GM10266 (cell line): ENCODE results near the gene BBS4.
A peak's percentile ranks its signal among the peaks of the same experiment; 100 is the strongest.
"Not testable (repeated sequence)": the region's sequence is repeated elsewhere in the genome, so short reads cannot be mapped to it uniquely, and the experiment has no call there.

Source experiments
- DNase-seq: peaks from one replicate; pipeline ENCODE4 v3.0.0; 2012; ENCODE audit errors: extremely low spot score
- CTCF ChIP-seq: IDR thresholded peaks from 2 replicates; pipeline ENCODE4 v1.5.1; 2012; ENCODE audit warnings: mild to moderate bottlenecking, low read depth; ENCODE audit not compliant: control insufficient read depth, insufficient read depth; ENCODE audit errors: missing control alignments

The BBS4 gene

DNA sequence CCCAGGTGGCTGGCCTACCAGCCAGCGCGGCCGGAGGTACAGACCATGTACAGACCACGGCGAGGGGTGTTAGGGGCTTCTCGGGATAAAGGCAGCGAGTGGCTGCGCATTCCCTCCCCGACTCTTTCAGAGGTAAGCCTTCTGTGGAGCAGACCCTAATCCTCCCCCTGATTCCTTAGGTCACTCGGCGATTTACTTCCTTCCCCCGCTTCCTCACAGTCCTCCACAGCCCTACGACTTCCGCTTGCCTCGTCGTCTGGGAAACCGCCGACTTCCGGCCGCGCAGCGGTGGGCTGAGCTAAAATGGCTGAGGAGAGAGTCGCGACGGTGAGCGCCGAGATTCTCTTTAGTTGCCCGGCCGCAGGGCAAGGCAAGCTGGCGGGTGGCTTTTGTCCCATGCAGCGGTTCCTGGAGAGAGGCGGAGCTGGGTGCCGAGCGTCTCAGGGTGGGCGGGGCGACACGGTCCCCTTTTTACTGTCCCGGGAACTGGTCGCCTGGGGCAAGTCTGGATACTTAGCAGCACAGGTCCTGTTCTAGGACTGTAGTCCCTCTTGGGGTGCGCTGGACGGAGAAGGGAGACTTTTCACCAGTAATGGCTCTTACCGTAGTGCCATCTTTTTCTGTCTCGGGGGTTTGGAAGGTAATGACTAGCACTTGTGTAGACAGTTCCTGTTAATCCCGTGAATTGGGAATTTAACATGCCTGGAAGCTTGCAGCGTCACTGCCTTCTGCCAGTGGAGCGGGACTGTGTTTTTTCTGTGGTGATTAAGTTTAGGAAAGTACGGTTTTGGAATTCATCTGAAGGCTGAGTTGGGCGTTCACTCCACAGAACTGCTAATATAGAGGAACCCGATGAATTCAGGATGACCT, at the start of gene BBS4, which contains the start of gene HIGD2B:
TSS of gene BBS4 (plus strand) at position 283 of the 870 bp plus-strand sequence. CDS start at position 304, 21 bp downstream.
TSS of gene HIGD2B (minus strand) at position 258 of the 870 bp plus-strand sequence. CDS start 9,808 bp downstream, outside the sequence.
- peak; percentile 78 for DNase-seq
- TF ChIP-seq CTCF = no peak

GRCh38 chr15:72636519-72637282, 49.3 kb upstream of the BBS4 start:
- DNase-seq = not testable (repeated sequence)

- not testable (repeated sequence) for DNase-seq
Measured at GRCh38 chr15:72639759-72640483, 46.1 kb upstream of the BBS4 start.

DNA sequence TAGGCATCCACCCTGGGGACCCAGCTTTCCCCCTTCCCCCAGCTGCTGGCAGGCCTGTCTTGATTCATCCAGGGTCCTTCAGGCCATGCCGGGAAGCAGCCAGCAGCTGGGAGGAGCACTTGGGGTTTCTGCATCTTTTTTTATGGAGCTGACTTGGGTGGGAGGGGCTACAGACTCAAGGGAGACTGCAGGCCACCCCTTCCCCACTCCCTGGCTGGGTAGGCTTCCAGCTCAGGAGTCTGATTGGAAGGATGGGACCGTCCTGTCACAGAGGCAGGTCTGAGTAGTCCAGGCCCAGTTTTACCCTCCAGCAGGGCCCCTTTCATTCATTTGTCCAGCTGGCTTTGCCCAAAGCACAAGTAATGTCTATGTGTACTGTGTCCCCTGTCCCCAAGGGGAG, 43.7 kb upstream of the BBS4 start:
- not testable (repeated sequence) for DNase-seq

DNA sequence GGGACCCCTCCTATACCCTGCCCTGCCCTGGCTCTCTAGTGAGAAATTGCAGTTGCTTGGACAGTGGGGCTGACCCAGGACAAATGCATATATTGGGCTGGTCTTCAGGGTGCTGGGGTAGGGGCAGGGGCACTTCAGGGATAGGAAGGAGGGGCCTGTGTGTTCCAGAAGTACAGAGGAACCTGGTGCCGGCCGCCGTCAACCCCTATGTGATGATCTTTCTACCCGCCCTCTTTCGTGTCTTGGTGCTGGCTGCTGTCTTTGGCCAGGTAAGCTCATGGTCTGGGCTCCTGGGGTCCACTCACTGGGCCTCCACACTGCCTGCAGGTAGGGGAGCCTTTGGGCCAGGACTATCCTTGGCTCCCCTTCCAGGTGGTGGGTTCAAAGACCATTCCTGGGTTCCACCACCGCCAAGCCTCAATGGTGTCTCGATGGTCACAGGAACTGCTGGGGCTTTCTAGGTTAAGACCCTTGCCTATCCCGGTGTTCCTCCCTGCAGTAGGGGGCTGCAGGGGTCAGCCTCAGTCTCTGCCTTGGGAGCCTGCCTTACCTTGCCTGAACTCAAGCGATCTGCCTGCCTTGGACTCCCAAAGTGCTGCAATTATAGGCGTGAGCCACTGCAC, 37.3 kb upstream of the BBS4 start:
- not testable (repeated sequence) for DNase-seq

- not testable (repeated sequence) for DNase-seq
Measured at GRCh38 chr15:72654397-72654796, 31.6 kb upstream of the BBS4 start, which contains the start of gene GOLGA6B. GOLGA6B (plus strand) TSS chr15:72654697; CDS start chr15:72654738, 41 bp downstream.

DNA sequence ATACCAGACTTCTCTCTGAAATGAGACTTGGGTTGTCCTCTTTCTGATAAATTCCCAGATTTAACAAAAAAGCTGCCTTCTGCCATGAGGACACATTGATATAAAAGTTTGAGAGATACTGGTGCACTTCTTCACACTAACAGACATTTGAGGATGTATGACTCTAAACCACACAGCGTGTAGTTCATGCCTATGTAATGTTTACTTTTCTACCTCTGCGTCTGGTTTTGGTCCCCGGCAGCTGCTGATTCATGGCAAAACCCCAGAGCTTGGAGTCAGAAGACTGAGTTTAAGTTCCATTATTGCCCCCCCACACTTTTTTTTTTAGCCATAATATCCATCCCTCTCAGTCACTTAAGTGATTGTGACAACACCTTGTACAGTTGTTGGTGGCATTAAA, 30.0 kb upstream of the BBS4 start:
- not testable (repeated sequence) for DNase-seq

- DNase-seq = not testable (repeated sequence)
Measured at GRCh38 chr15:72661081-72661480, 24.9 kb upstream of the BBS4 start.

DNA sequence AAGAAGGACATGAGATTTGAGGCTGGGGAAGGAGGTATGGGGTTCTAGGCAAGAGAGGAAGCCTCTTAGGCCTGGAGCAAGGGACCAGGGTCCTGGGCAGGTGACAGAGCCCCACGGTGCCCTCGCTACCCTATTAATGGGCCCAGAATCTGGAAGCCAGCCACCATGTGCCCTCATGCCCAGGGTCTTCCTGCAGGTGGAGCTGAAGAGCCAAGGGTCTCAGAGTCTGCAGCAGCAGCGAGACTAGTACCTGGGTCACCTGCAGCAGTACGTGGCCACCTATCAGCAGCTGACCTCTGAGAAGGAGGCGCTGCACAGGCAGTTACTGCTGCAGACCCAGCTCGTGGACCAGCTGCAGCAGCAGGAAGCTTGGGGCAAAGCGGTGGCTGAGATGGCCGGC, 22.1 kb upstream of the BBS4 start:
- DNase-seq = not testable (repeated sequence)

GRCh38 chr15:72665706-72666105, 20.3 kb upstream of the BBS4 start:
- DNase-seq = not testable (repeated sequence)

DNA sequence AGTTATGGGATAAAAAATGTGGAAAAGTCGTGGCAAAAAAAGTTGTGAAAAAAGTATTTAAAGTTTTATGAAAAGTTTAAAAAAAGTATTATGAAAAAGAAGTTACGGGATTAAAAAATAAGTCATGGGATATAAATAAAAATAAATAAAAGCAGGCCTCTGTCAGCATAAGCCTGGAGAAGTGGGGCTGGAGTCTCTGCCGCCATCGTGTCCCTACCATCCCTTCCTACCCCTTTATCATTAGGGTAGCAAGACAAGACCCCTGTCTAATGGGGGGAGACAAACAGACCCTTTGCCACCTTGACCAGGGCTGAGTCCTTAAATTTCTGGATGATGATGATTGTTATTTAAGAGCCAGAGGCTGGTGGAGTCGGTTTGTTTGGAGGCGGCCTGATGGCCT, 16.2 kb upstream of the BBS4 start:
- not testable (repeated sequence) for DNase-seq

- TF ChIP-seq CTCF = peak; percentile 81
- peak; percentile 39 for DNase-seq
Measured at GRCh38 chr15:72670656-72671352, 15.2 kb upstream of the BBS4 start.
